ENCODE measurements around the gene SYNDIG1.

Gene SYNDIG1

DNA sequence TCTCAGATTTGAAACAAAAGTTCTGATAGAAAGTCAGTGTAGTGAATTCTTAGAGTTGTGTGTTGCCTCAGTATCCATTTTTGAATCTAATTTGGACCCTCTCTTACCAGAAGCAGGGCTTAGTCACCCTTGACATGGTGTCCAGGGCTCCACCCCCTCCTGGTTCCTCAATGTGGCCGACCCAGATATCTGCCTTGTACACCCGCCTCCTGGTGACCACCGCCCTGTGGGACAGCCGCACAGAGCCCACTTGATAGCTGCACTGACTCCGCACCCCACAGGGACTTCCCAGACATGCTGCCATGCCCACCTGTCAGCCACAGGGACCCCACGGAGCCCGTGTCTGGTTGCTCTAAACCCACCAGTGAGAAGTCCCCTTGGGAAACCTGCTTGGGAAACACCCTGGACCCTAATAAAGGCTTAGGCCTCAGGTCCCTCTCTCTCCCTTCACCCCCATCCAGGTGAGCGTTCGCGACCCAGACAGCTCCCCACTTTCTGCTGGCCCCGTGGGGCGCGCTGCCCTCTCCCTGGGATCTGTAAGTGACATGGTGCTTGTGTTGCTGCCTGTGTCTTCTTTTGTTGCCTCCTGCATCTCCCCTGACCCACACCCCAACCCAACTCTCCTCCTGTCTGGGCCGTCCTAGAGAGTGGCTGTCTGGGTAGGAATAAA is 47.2 kb upstream of the SYNDIG1 start:
- no peak overlapping the region for H2BK120ac ChIP-seq (ENCODE audit: insufficient read depth, low read length, poor library complexity)
- no peak overlapping the region for H3K4me2 ChIP-seq (ENCODE audit: low read length)
- no peak overlapping the region for H2BK5ac ChIP-seq (ENCODE audit: low read depth, low read length, poor library complexity)
- no peak overlapping the region for H2BK12ac ChIP-seq (ENCODE audit: low read length)
- H3K9ac ChIP-seq (ENCODE audit: low read length), result no peak overlapping the region
- no peaks in the 10 kb centered on the region for H3K36me3 ChIP-seq (ENCODE audit: control insufficient read depth in 1 of 2, insufficient read depth in 2 of 2, low read length in 2 of 2)
- no peak overlapping the region for H3K18ac ChIP-seq (ENCODE audit: low read length)
- H3K9me3 ChIP-seq (ENCODE audit: insufficient read depth, low read depth, low read length), result peaks cover 2% of the 10 kb centered on the region
- no peak overlapping the region for H3K23ac ChIP-seq (ENCODE audit: low read length)
- no peak overlapping the region for H2AFZ ChIP-seq (ENCODE audit: insufficient read depth, low read length, poor library complexity)
- H4K12ac ChIP-seq (ENCODE audit: low read depth, low read length), result no peak overlapping the region
- no peaks in the 10 kb centered on the region for H3K79me1 ChIP-seq (ENCODE audit: low read length)
- no peak overlapping the region for H3K14ac ChIP-seq (ENCODE audit: low read length)
- no peak overlapping the region for H2AK5ac ChIP-seq (ENCODE audit: low read length)
- H3K27me3 ChIP-seq (ENCODE audit: insufficient read depth, low read length), result no peaks in the 10 kb centered on the region
- no peak overlapping the region for H3K4ac ChIP-seq (ENCODE audit: low read depth, low read length)
- peaks cover 0 to 2% of the 10 kb centered on the region in 2 experiments for H3K4me1 ChIP-seq (ENCODE audit: control insufficient read depth in 1 of 2, insufficient read depth in 2 of 2, low read length in 2 of 2)
- no peak overlapping the region for H3K27ac ChIP-seq (ENCODE audit: low read depth, low read length)
- WGBS (ENCODE audit: extremely low coverage, insufficient coverage, insufficient read length), result no CpG with 5 or more reads among the region's 14 CpGs
- H4K91ac ChIP-seq (ENCODE audit: low read depth, low read length), result no peak overlapping the region
- no peak overlapping the region for H3K4me3 ChIP-seq (ENCODE audit: low read depth, low read length)
- H3K79me2 ChIP-seq (ENCODE audit: control insufficient read depth, insufficient read depth, low read length, poor library complexity), result no peaks in the 10 kb centered on the region
- no peak overlapping the region for H4K8ac ChIP-seq (ENCODE audit: low read depth, low read length)
- DNase-seq, result no peak

- H3K4me1 ChIP-seq (ENCODE audit: control insufficient read depth in 1 of 2, insufficient read depth in 2 of 2, low read length in 2 of 2), result peaks cover 0 to 2% of the 10 kb centered on the region in 2 experiments
- no peak overlapping the region for H3K4me3 ChIP-seq (ENCODE audit: low read depth, low read length)
- H3K14ac ChIP-seq (ENCODE audit: low read length), result no peak overlapping the region
- DNase-seq, result no peak
- H2BK5ac ChIP-seq (ENCODE audit: low read depth, low read length, poor library complexity), result no peak overlapping the region
- no peaks in the 10 kb centered on the region for H3K79me2 ChIP-seq (ENCODE audit: control insufficient read depth, insufficient read depth, low read length, poor library complexity)
- no peak overlapping the region for H3K4ac ChIP-seq (ENCODE audit: low read depth, low read length)
- H2BK12ac ChIP-seq (ENCODE audit: low read length), result no peak overlapping the region
- no peak overlapping the region for H4K8ac ChIP-seq (ENCODE audit: low read depth, low read length)
- H2BK120ac ChIP-seq (ENCODE audit: insufficient read depth, low read length, poor library complexity), result no peak overlapping the region
- no peak overlapping the region for H3K4me2 ChIP-seq (ENCODE audit: low read length)
- no peaks in the 10 kb centered on the region for H3K79me1 ChIP-seq (ENCODE audit: low read length)
- no peak overlapping the region for H4K12ac ChIP-seq (ENCODE audit: low read depth, low read length)
- peaks cover 2% of the 10 kb centered on the region for H3K9me3 ChIP-seq (ENCODE audit: insufficient read depth, low read depth, low read length)
- H4K91ac ChIP-seq (ENCODE audit: low read depth, low read length), result no peak overlapping the region
- no CpG with 5 or more reads among the region's 11 CpGs for WGBS (ENCODE audit: extremely low coverage, insufficient coverage, insufficient read length)
- H2AK5ac ChIP-seq (ENCODE audit: low read length), result no peak overlapping the region
- H3K9ac ChIP-seq (ENCODE audit: low read length), result no peak overlapping the region
- no peak overlapping the region for H2AFZ ChIP-seq (ENCODE audit: insufficient read depth, low read length, poor library complexity)
- H3K18ac ChIP-seq (ENCODE audit: low read length), result no peak overlapping the region
- H3K27me3 ChIP-seq (ENCODE audit: insufficient read depth, low read length), result no peaks in the 10 kb centered on the region
- no peaks in the 10 kb centered on the region for H3K36me3 ChIP-seq (ENCODE audit: control insufficient read depth in 1 of 2, insufficient read depth in 2 of 2, low read length in 2 of 2)
- H3K23ac ChIP-seq (ENCODE audit: low read length), result no peak overlapping the region
- H3K27ac ChIP-seq (ENCODE audit: low read depth, low read length), result no peak overlapping the region
These were observed 45.8 kb upstream of the SYNDIG1 start for GRCh38 chr20:24423390-24424313.

DNA sequence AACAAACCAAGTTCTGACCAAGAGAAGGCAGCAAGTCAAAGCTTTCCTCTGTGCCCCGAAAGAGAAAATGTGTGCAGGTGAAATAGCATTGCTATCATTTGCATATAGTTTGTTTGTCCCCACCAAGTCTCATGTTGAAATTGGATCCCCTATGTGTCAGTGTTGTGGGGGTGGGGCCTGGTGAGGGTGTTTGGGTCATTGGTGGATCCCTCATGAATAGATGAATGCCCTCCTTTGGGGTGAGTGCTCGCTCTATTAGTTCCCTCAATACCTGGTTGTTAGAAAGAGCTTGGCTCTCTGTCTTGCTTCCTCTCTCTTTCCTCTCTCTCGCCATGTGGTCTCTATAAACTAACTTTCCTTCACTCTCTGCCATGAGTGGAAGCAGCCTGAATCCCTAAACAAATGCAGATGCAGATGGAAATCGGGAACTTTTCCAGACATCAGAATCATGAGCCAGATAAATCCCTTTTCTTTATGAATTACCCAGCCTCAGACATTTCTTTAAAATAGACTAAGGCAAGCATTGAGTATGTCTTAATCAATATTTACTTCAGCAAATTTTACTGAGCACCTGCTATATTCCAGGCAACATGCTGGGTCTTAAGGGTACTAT is 43.8 kb upstream of the SYNDIG1 start:
- Histone ChIP-seq H3K4me1 (ENCODE audit: control insufficient read depth in 1 of 2, insufficient read depth in 2 of 2, low read length in 2 of 2) (no peaks in the 10 kb centered on the region), H2BK12ac (ENCODE audit: low read length) (no peak overlapping the region), H3K79me1 (ENCODE audit: low read length) (no peaks in the 10 kb centered on the region), H3K4ac (ENCODE audit: low read depth, low read length) (no peak overlapping the region), H3K36me3 (ENCODE audit: control insufficient read depth in 1 of 2, insufficient read depth in 2 of 2, low read length in 2 of 2) (no peaks in the 10 kb centered on the region), H2BK5ac (ENCODE audit: low read depth, low read length, poor library complexity) (no peak overlapping the region), H3K18ac (ENCODE audit: low read length) (no peak overlapping the region), H3K4me2 (ENCODE audit: low read length) (no peak overlapping the region), H4K8ac (ENCODE audit: low read depth, low read length) (no peak overlapping the region), H2BK120ac (ENCODE audit: insufficient read depth, low read length, poor library complexity) (no peak overlapping the region), H3K23ac (ENCODE audit: low read length) (no peak overlapping the region), H3K9me3 (ENCODE audit: insufficient read depth, low read depth, low read length) (peaks cover 2% of the 10 kb centered on the region), H3K27me3 (ENCODE audit: insufficient read depth, low read length) (no peaks in the 10 kb centered on the region), H4K91ac (ENCODE audit: low read depth, low read length) (no peak overlapping the region), H3K14ac (ENCODE audit: low read length) (no peak overlapping the region), H4K12ac (ENCODE audit: low read depth, low read length) (no peak overlapping the region), H2AK5ac (ENCODE audit: low read length) (no peak overlapping the region), H3K4me3 (ENCODE audit: low read depth, low read length) (no peak overlapping the region), H2AFZ (ENCODE audit: insufficient read depth, low read length, poor library complexity) (no peak overlapping the region), H3K79me2 (ENCODE audit: control insufficient read depth, insufficient read depth, low read length, poor library complexity) (no peaks in the 10 kb centered on the region), H3K9ac (ENCODE audit: low read length) (no peak overlapping the region), H3K27ac (ENCODE audit: low read depth, low read length) (no peak overlapping the region)
- WGBS (ENCODE audit: extremely low coverage, insufficient coverage, insufficient read length), result no CpG with 5 or more reads among the region's 4 CpGs
- no peak for DNase-seq

- Histone ChIP-seq H3K27ac (ENCODE audit: low read depth, low read length) (no peak overlapping the region), H3K4me1 (ENCODE audit: control insufficient read depth in 1 of 2, insufficient read depth in 2 of 2, low read length in 2 of 2) (no peaks in the 10 kb centered on the region), H3K23ac (ENCODE audit: low read length) (no peak overlapping the region), H2BK120ac (ENCODE audit: insufficient read depth, low read length, poor library complexity) (no peak overlapping the region), H3K79me1 (ENCODE audit: low read length) (peaks cover 3% of the 10 kb centered on the region), H3K9ac (ENCODE audit: low read length) (no peak overlapping the region), H3K79me2 (ENCODE audit: control insufficient read depth, insufficient read depth, low read length, poor library complexity) (no peaks in the 10 kb centered on the region), H3K4ac (ENCODE audit: low read depth, low read length) (no peak overlapping the region), H2BK12ac (ENCODE audit: low read length) (peak overlapping the region; percentile 5), H2AK5ac (ENCODE audit: low read length) (no peak overlapping the region), H3K9me3 (ENCODE audit: insufficient read depth, low read depth, low read length) (no peaks in the 10 kb centered on the region), H4K12ac (ENCODE audit: low read depth, low read length) (no peak overlapping the region), H2BK5ac (ENCODE audit: low read depth, low read length, poor library complexity) (no peak overlapping the region), H3K27me3 (ENCODE audit: insufficient read depth, low read length) (no peaks in the 10 kb centered on the region), H3K4me3 (ENCODE audit: low read depth, low read length) (no peak overlapping the region), H3K14ac (ENCODE audit: low read length) (no peak overlapping the region), H2AFZ (ENCODE audit: insufficient read depth, low read length, poor library complexity) (no peak overlapping the region), H3K36me3 (ENCODE audit: control insufficient read depth in 1 of 2, insufficient read depth in 2 of 2, low read length in 2 of 2) (no peaks in the 10 kb centered on the region), H4K8ac (ENCODE audit: low read depth, low read length) (no peak overlapping the region), H3K4me2 (ENCODE audit: low read length) (no peak overlapping the region), H4K91ac (ENCODE audit: low read depth, low read length) (peak overlapping the region; percentile 55), H3K18ac (ENCODE audit: low read length) (no peak overlapping the region)
- DNase-seq, result no peak
- WGBS (ENCODE audit: extremely low coverage, insufficient coverage, insufficient read length), result no CpG with 5 or more reads among the region's 6 CpGs
These were observed 38.0 kb upstream of the SYNDIG1 start for GRCh38 chr20:24431279-24432045.
